Activated gamma-delta T cell treated with anti-CD3 and anti-CD28 coated beads, Interleukin-2, amount 50 U/mL, for 16 hours (primary cell): ENCODE data around the gene GALC.

Source experiments
- DNase-seq: peaks from one replicate; pipeline ENCODE4 v3.0.0-alpha.2; 2020; ENCODE audit warnings: low read depth

Gene GALC

DNA sequence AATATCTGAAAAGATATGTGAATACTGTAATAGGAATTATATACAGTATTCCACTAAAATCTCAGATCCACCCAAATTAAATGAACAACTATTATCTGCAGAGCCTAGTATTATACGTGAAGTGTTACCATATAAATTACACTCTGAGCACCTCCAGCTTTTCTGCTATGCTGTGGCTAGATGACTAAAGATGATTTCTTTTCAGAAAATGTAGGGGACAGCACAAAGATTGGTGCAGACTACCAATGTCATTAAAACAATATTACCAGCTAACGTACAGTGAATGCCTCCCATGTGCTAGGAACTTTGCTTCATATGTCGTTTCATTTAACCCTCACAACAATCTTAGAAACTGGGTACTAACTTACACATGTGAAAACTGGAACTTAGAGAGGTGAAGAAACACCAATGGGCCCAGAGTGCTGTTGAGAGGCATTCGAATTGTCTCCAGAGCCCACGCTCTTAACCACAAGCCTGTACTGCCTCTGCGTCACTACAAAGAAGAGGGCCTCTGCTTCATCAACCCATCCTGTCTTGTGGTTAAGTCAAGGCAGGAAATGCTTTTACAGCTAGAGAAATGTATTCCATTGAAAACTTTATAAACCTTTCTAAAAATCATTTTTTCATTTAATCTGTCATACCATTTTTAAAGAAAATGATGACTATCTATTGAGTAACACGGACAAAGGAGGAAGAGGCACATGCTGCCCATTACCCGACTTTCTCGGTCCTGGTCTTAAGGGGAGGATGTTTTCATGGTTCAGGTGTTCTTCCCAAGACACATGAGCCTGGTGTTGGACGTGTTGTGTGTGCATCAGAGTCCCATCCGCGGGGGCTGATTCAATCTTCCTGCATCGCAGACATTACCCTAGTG, 13.2 kb upstream of the GALC start:
- DNase-seq = peak; percentile 57

- DNase-seq = no peak
Measured at GRCh38 chr14:88005050-88005481, 12.1 kb upstream of the GALC start, which contains the start of gene GPR65. TSS of gene GPR65 (plus strand) at chr14:88005135. CDS start at chr14:88010848, 5,713 bp downstream.

DNA sequence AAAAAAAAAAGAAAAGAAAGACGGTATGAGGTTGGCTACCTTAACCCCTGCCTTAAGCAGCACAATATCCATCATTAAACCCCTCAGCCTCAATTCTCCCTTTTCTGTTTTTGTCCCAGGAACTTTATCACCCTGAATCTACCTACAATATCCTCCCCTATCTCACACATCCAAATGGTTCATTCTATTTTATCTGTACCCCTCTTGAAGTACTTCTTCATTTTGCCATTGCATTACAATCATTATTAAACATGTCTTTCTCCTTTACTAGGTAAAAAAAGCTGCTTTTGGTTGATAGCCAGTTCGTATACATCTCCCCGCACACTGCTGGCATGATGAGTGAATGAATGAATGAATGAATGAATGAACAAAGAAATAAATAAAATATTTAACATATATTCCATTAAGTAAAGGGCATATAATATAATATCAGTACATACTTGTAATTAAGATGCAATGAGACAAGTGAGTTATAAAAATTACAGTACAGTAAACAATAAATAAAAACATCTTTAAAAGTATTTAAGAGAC, 11.6 kb upstream of the GALC start:
- no peak for DNase-seq

GRCh38 chr14:88003425-88003824, 10.4 kb upstream of the GALC start:
- DNase-seq = no peak

- DNase-seq = no peak
Measured at GRCh38 chr14:88002421-88003075, 9.6 kb upstream of the GALC start.

GRCh38 chr14:87999277-87999676, 6.3 kb upstream of the GALC start:
- no peak for DNase-seq

GRCh38 chr14:87998482-87998881, 5.5 kb upstream of the GALC start:
- DNase-seq = no peak

DNA sequence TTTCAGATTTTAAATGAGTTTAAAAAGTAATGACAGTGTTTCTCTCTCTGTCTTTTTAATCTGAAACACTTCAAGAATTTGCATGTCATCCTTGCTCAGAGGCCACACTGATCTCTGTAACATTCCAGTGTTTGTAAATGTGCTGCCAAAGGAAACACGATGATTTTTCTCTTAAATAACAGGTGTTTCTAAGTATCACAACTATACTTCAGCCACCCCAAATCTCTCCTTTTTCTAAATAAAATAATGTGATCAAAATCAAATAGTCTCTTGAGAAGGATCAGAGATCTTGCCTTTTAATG, 3.3 kb upstream of the GALC start:
- DNase-seq = no peak

- DNase-seq = no peak
Measured at GRCh38 chr14:87995500-87996290, 2.7 kb upstream of the GALC start.

DNA sequence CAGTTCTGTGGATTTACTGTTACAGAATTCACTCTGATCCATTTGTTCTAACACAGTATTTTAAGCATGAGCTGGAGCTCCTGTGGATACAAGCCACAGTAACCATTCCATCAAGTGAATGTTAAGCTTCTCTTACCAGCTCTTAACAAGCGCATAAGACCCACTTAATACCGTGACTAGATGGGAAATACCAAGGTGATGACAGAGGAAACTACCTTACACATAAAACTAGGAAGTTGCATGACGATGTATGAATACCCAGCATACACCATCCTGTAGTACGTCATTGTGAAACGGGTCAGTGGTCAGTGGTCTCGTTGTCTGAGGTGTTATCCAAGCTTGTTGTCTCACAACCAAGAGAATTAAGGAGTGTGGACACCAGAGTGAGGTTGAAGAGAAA, 2.0 kb upstream of the GALC start:
- no peak for DNase-seq

- no peak for DNase-seq
Measured at GRCh38 chr14:87992346-87992717, 650 bp downstream of the GALC start.

DNA sequence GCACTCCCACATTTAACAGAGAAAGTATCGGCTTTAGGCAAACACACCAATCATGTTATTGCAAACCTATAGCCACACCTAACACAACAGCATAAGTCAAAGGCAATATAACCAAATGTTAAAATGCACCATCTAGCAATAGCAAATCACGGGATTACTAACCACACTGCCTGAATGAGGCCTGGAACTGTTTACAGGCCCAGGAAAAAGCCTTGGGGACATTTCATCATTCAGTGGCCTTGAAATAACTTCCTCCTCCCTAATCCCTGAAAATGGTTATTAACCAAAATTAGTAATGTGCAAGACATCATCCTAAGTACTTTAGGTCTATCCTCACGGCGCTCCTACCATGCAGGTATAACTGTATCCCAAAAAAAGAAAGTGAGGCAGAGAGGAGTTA, 2.3 kb downstream of the GALC start:
- DNase-seq = no peak

- no peak for DNase-seq
Measured at GRCh38 chr14:87989956-87990299, 3.1 kb downstream of the GALC start.

DNA sequence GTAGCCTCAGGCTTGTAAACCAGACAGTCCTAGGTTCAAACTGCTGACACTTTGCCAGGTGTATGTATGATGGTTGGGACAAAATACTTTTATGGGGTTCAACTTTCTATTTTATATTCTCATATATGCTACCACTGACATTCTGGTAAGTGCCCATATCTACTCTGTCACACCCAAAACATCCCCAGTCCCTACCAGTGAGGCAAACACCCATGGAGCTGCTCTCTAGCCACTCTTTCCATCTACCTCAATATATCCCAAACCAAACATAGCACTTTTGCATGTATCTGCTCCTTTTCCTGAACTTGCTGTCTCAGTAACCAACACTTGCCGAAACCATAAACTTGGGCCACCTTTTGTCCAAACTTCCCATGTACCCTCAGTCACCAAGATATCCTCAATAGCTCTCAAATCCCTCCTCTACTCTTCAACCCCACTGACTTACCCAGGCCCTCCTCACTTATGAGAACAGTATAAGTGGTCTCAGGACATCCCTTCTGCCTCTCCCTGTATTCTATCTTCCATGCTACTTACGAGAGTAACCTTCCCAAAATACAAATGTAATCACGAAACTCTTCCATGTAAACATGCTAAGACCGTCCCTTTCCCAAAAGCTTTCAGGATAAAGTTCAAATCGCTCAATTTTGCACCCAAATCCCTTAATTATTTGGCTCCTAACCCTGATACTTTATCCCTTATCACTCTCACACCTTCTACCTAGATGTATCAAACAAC, 3.6 kb downstream of the GALC start:
- no peak for DNase-seq

DNA sequence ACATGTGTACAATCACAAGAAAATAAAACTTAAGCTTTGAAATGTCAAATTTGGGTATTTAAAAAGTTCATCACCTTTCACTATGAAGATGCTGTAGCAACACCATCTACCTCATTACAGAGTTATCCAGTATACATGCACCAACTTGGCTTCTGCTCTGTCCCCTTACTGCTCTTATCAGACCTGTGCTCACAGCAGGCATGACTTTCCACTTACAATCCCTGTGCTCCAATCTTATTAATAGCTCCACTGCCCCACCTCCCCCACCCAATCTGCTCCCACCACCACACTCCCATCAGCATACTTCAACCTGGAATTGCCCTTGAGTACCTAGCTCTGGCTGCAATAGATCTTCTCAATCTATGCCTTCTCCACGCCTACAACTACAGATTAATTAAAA, 13.3 kb downstream of the GALC start:
- no peak for DNase-seq

- no peak for DNase-seq
Measured at GRCh38 chr14:87975636-87976035, 17.3 kb downstream of the GALC start.

GRCh38 chr14:87971010-87971409, 22.0 kb downstream of the GALC start:
- DNase-seq = no peak

DNA sequence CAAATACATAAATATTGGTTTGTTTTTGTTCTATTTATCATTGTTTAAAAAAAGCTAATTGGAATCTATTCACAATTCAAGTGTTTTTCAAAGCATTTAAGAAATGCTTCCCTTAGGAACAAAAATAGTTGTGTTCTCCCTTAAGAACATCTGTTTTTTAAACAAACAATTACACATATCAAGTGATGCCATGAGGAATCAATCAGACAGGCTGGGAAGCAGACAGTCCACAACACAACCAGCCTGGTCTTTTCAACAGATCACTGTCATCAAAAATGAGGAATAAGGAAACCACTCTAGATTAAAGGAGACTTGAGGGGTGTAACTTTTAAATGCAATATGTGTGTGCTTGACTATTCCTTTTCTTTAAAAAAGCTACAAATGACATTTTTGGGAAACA, 25.5 kb downstream of the GALC start:
- DNase-seq = no peak

DNA sequence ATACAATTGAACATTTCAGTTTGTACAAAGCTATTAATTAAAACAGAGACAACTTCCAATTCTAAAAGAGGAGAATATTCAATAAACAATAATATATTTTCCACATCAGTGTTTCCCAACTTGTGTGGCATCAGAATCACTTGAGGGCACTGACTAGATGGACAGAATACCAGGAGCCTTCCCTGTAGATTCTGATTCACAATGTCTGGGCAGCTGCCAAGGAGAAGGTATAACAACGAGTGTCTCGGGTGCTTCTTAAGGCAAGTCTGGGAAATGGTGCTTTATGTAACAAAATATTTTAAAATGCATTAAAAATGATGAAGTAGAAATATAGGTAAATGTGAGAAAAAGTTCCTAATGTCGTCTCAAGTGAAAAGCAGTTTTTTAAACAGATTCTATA, 26.2 kb downstream of the GALC start:
- no peak for DNase-seq

DNA sequence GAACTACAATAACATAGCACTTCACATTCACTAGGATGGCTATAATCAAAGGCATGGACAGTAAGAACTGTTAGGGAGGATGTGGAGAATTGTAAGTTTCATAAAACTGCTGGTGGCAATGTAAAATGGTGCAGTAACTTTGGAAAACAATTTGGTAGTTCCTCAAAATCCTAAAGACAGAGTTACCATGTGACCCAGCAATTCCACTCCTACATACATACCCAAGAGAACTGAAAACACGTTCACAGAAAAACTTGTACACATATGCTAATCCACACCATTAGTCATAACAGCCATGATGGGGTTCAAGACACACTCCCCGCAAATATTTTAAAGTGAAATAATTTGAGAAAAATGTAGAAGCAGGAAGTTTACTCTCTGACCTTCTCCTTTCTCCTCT, 31.7 kb downstream of the GALC start:
- no peak for DNase-seq

DNA sequence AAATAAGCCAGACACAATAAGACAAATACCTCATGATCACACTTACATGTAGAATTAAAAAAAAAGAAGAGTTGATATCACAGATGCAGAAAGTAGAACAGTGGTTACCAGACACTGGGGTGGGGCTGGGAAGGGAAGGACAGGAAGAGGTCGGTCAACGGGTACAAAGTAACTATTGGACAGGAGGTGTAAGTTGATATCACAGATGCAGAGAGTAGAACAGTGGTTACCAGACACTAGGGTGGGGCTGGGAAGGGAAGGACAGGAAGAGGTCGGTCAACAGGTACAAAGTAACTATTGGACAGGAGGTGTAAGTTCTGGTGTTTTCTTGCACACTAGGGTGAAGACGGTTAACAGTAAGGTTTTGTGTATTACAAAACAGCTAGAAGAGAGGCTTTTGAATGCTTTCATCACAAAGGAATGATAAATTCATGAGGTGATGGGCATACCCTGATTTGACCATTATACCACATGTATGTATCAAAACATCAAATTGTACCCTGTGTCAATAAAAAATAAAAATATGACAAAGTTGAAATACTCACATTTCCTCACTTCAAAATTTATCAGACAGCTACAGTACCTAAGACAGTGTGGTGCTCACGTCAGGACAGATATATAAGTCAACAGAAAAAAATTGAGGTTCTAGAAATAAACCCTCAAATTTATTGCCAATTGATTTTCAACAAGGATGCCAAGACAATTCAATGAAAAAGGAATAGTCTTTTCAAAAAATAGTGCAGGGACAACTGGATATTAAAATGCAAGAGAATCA, 32.8 kb downstream of the GALC start:
- peak; percentile 0 for DNase-seq
